A673 (cell line): ENCODE measurements around the gene KCNQ2. TPM values are rescaled to one million over a fixed set of nuclear protein-coding genes. Genes with fewer than 3 reads are reported as not detected.

ENCODE experiments used
- BruUV-seq: library from RNA; stranded (reverse); fragments of 400-500 nt; replicated peaks from 2 replicates; lab custom pipeline; 2021; lab: Mats Ljungman, UMichigan
- CTCF ChIA-PET: fragments of 300-600 bp; sonication (Branson Sonifier 250); formaldehyde crosslinking; loops from one replicate; lab custom pipeline; 2022; ENCODE audit warnings: antibody characterized with exemption; lab: Charles Lee
- POLR2A ChIA-PET: fragments of 300-600 bp; sonication (Branson Sonifier 250); formaldehyde crosslinking; loops from one replicate; lab custom pipeline; 2022; ENCODE audit warnings: antibody characterized with exemption; ENCODE audit not compliant: low non-redundant PET; lab: Charles Lee
- DNase-seq: peaks from one replicate; pipeline ENCODE4 v3.0.0-alpha.2; 2015; ENCODE audit warnings: low spot score
- H3K27ac ChIP-seq: fragments of 200-600 bp; sonication (generic); 2 replicates; pipeline ENCODE4 v1.5.1; 2016; ENCODE audit warnings: mixed run types, low read depth, mild to moderate bottlenecking, mixed read lengths, antibody characterized with exemption, low read length; ENCODE audit not compliant: poor library complexity, severe bottlenecking
- H3K27me3 ChIP-seq: fragments of 200-600 bp; sonication (generic); replicated peaks from 2 replicates; pipeline ENCODE4 v1.6.1; 2017; ENCODE audit warnings: mixed run types, low read depth, mild to moderate bottlenecking, mixed read lengths, antibody characterized with exemption, low read length; ENCODE audit not compliant: insufficient read depth, poor library complexity
- H3K36me3 ChIP-seq: fragments of 200-600 bp; sonication (generic); 2 replicates; pipeline ENCODE4 v1.6.1; 2016; ENCODE audit warnings: mixed run types, mild to moderate bottlenecking, mixed read lengths, antibody characterized with exemption, low read length; ENCODE audit not compliant: insufficient read depth, poor library complexity, severe bottlenecking
- H3K4me1 ChIP-seq: fragments of 200-600 bp; sonication (generic); 2 replicates; pipeline ENCODE4 v1.6.1; 2017; ENCODE audit warnings: mixed run types, mild to moderate bottlenecking, mixed read lengths, antibody characterized with exemption, low read length; ENCODE audit not compliant: insufficient read depth, poor library complexity, severe bottlenecking
- H3K4me3 ChIP-seq: fragments of 200-600 bp; sonication (generic); 2 replicates; pipeline ENCODE4 v1.5.1; 2016; ENCODE audit warnings: low read depth, mixed run types, mild to moderate bottlenecking, mixed read lengths, low read length; ENCODE audit not compliant: poor library complexity, severe bottlenecking
- H3K9me3 ChIP-seq: fragments of 200-600 bp; sonication (generic); 2 replicates; pipeline ENCODE4 v1.6.1; 2016; ENCODE audit warnings: mixed run types, low read depth, mild to moderate bottlenecking, mixed read lengths, antibody characterized with exemption, low read length; ENCODE audit not compliant: poor library complexity, severe bottlenecking
- CTCF ChIP-seq: fragments of 300-800, 200-600 bp; sonication (generic); conservative IDR thresholded peaks from 2 replicates; pipeline ENCODE4 v1.5.1; 2017; ENCODE audit warnings: low read depth, mild to moderate bottlenecking, antibody characterized with exemption, low read length, moderate library complexity, mixed read lengths
- EZH2 ChIP-seq: fragments of 200-600 bp; sonication (generic); IDR thresholded peaks from 2 replicates; pipeline ENCODE4 v1.6.1; 2017; ENCODE audit warnings: borderline replicate concordance, low read depth, mild to moderate bottlenecking, mixed read lengths, antibody characterized with exemption, low read length; ENCODE audit not compliant: poor library complexity, severe bottlenecking
- intact Hi-C: fragments of 100-400 bp; cut with micrococcal nuclease; formaldehyde crosslinking; loops from one replicate; pipeline ENCODE4 v1.10.0; 2022; ENCODE audit not compliant: unreplicated experiment
- total RNA-seq: library from RNA; stranded (reverse); gene quantifications from 2 replicates; pipeline ENCODE4 v1.2.3, GENCODE V29; 2021

The KCNQ2 gene
- total RNA-seq, 1 experiment from 2014 or later, result 6.6 TPM

- Histone ChIP-seq H3K4me1 (no peaks in the 10 kb centered on the region), H3K27ac (no peak overlapping the region), H3K36me3 (no peaks in the 10 kb centered on the region), H3K4me3 (no peak overlapping the region), H3K9me3 (peaks cover 11% of the 10 kb centered on the region), H3K27me3 (peaks cover 6% of the 10 kb centered on the region)
- no TSS peak for BruUV-seq
- intact Hi-C loops, result no loop called here
- TF ChIP-seq EZH2, result no peak
- TF ChIP-seq CTCF, result no peak
- CTCF ChIA-PET, result no interaction called here
- DNase-seq, result no peak
- POLR2A ChIA-PET, result no interaction called here
Observed at GRCh38 chr20:63385819-63386218, 86.6 kb downstream of the KCNQ2 start.

GRCh38 chr20:63384336-63384735, 88.1 kb downstream of the KCNQ2 start:
- H3K27me3 ChIP-seq, result peaks cover 6% of the 10 kb centered on the region
- H3K36me3 ChIP-seq, result no peaks in the 10 kb centered on the region
- TF ChIP-seq CTCF (no peak), EZH2 (no peak)
- intact Hi-C loops, result no loop called here
- H3K27ac ChIP-seq, result no peak overlapping the region
- CTCF ChIA-PET, result no interaction called here
- no peaks in the 10 kb centered on the region for H3K4me1 ChIP-seq
- no peak overlapping the region for H3K4me3 ChIP-seq
- H3K9me3 ChIP-seq, result peaks cover 11% of the 10 kb centered on the region
- DNase-seq, result no peak
- POLR2A ChIA-PET, result no interaction called here
- BruUV-seq, result no TSS peak

GRCh38 chr20:63383556-63383955, 88.9 kb downstream of the KCNQ2 start:
- no peaks in the 10 kb centered on the region for H3K4me1 ChIP-seq
- H3K27ac ChIP-seq, result no peak overlapping the region
- H3K36me3 ChIP-seq, result no peaks in the 10 kb centered on the region
- intact Hi-C loops, result no loop called here
- TF ChIP-seq EZH2 (no peak), CTCF (no peak)
- no peaks in the 10 kb centered on the region for H3K27me3 ChIP-seq
- no peak overlapping the region for H3K4me3 ChIP-seq
- no TSS peak for BruUV-seq
- peaks cover 11% of the 10 kb centered on the region for H3K9me3 ChIP-seq
- ChIA-PET CTCF (no interaction called here), POLR2A (no interaction called here)
- DNase-seq, result no peak
